ENCODE data around the gene ADAMTS2.
"Not testable (repeated sequence)": the region's sequence is repeated elsewhere in the genome, so short reads cannot be mapped to it uniquely, and the experiment has no call there.

The ADAMTS2 gene

GRCh38 chr5:179325296-179326031 is 19.8 kb downstream of the ADAMTS2 start:
- DNase-seq (ENCODE audit: low spot score), result no peak

DNA sequence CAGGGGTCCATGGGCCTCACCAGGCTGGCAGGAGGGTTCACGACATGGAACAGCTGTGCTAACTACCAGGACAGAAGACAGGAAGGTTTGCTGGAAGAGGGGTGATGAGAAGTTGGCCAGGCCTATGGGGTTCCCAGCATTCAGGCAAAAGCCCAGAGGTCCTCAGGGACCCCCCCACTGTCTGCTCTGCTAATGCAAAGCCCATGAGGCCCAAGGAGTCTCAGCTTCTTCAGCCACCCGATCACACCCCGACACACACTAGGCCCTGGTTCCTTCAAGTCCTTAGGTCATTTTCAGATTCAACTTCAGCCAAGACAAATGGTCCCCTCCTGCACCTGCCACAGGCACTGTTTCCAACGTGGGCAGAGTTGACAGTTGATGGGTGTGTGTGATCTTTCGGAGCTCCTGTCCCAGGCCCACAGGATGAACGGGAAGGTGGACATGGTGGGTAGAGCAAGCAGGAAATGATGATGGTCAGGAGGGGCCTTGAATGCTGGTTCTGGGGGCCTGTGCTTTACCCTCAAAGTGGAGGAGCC is 20.4 kb downstream of the ADAMTS2 start:
- DNase-seq (ENCODE audit: low spot score), result no peak

- DNase-seq (ENCODE audit: low spot score), result not testable (repeated sequence)
Measured at GRCh38 chr5:179324316-179324715, 20.9 kb downstream of the ADAMTS2 start.

DNA sequence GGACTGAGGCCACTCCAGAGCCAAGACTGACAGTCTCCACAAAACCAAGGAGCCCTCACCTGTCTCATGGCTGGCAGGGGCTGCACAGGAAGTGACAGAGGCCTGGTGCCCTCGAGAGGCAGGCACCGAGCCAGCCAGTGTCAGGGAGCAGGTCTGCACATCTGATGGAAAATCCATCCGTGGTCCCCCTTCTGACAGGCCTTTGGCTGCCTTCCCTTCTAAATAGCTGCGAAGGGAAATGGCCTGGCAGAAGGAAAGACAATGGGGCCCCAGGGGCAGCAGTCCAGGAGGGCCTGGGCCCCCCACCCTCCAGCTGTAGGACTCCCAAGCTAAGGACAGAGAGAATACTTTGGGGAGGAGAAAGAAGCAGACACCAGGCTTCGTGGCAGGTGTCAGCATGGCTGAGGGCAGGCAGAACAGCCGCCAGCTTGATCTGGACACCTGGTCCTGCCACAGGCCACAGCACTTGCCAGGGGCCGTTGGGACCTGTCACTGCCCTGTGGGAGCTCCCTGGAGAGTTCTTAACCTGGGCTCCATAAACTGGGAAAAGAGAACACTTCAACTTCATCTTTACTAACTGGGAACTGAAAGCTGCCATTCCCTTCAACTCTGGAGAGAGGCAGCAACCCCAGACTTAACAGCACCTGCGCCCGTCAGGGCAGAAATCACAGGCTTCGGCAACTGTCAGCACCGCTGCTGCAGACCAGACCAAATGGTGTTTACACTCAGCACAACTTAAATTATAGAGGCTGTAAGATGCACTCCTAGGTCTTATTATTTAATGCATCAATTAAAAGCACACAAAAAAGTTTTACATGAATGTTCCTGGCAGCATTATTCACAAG is 22.0 kb downstream of the ADAMTS2 start:
- DNase-seq (ENCODE audit: low spot score), result no peak

DNA sequence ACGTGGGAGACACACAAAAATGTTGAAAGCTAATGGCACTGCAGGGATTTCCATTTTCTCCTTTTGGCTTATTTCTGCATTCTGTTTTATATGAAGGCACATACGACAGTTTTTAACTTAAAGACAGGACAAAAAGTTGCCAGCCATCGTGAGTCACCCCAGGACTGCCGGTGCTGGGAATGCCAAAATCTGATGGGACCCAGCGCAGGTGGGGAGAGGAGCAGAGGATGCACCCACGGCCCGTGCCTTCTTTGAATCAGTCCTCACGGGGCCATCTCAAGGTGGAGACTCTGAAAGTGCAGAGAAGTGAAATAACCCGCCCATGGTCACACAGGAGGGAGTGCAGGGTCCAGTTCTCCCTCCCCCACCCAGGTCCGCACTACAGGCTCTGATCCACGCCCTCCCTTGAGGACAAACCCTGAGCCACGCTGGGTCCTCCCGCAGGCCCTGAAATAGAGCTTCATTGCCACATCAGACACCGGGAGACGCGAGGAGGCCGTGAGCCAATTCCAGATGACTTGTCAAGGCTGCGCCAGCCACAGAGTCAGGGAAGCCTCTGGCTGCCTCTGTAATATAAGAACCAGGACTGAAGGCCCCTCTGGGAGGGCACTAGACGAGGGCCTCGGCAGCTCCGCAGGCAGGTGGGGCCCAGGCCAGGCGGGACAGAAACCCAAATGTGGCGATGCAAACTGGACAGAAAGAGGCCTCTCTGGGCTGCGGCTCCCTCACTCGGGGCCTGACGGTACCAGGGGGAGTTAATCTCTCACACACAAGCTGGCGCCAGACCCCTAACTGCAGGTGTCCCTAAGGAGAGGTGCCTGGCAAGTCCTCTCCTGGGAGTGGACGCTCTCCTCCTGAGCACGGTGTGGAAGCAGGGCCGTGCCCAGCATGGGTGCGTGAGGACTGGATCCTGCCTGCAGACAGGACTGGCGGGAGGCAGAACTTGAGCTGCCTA is 22.9 kb downstream of the ADAMTS2 start:
- no peak for DNase-seq (ENCODE audit: low spot score)

DNA sequence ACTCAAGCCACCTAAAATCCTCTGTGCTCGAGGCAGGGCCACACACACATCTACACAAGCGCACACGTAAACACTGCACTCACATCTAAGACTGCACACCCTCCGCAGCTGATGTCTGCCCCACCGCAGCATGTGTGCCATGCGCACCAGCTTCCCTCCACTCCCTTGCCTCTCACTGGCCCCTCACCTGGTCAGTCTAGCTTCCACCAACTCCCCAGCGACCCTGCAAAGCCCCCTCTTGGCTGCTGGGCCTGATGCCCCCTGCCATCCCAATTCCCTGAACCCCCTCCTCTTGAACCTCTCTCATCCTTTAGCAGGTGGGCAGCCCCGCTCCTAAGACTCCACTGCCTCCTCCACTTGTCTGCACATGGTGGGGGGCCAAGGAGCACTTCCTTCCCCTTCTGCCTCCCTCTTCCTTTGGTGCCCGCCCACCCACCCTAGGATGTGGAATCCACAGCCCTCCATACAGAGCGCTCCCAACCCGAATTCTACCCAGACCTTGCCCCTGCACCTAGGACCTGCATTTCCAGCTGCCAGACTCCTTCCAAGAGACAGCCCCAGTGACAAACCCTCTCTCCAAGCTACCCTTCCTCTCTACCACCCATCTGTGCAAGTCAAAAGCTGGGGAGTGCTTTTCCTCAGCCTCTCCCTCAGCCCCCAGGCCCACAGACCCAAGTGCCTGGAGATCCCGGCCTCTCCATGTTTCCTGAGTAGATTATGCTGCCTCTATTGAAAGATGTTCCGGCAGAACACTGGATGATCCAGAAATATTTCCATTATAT is 23.9 kb downstream of the ADAMTS2 start:
- no peak for DNase-seq (ENCODE audit: low spot score)

DNA sequence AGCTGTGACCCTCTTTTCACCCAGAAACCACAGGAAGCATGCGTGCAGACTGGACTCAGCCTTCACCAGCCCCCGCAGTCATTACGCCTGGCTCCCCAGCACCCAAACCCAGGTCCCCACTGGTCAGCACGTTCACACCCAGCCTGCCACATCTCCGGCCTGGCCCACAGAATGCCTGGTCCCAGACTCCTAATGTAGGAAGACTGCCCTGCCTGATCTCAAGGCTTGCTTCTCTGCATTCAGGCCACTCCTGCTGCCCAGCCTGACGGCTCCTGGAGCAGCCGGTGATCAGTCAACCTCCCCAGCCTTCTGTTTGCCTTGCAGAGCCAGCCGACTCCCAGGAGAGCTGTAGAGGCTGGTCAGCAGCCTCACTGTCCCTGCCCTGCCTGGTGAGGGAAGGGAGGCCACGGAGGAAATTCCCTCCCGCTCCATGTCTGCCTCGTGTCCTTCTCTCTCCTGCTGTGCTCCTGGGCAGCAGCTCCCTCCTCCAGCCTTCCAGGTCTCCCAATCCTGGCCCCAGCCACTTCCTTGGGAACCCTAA is 25.4 kb downstream of the ADAMTS2 start:
- DNase-seq (ENCODE audit: low spot score), result no peak

DNA sequence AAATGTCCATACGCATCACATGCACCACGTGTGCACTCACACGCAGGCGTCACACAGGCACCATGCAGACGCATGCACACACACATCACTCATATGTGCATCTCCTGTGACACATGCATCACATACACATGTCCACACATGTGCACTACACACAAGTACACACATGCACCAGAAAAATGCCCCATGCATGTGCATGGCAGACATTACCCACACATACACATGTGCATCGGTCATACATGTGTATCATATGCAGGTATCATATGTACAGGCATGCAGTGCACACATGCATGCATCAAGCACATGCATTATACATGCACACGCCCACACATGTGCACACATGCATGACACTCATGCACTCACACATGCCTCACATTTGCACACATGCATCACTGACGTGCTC is 26.1 kb downstream of the ADAMTS2 start:
- no peak for DNase-seq (ENCODE audit: low spot score)

DNA sequence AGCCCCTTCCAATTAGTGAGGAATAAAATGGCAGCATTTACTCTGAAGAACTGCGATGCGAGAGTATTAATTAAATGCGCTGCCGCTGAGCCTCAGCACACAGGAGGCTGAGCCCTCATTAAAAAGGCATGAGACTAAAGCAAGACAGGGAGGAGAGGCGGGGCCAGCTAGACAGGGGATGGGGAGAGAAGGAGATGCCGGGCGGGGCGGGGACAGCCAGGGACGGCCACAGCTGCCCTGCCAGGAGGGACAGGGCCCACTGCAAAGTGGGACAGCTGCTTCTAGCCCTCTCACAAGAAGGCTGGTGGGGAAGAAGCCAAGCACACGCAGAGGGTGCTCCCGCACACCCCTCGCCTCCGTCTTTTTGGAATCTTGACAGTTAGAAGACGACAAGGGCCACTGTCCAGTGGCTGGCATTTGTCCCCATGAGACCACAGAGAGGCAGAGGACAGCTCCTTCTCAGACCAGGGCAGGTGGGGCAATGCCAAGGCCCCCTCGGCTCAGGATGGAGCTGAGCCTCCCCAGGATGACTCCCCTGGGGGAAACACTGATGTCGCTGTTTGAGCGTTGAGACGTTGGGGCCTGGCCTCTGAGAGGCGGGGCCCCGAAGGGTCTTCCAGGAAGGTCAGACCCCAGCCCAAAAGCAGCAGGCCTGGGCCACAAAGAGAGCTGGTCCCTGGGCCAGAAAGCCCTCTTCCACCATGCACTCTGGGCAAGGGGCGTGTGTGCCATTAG is 26.9 kb downstream of the ADAMTS2 start:
- DNase-seq (ENCODE audit: low spot score), result no peak

DNA sequence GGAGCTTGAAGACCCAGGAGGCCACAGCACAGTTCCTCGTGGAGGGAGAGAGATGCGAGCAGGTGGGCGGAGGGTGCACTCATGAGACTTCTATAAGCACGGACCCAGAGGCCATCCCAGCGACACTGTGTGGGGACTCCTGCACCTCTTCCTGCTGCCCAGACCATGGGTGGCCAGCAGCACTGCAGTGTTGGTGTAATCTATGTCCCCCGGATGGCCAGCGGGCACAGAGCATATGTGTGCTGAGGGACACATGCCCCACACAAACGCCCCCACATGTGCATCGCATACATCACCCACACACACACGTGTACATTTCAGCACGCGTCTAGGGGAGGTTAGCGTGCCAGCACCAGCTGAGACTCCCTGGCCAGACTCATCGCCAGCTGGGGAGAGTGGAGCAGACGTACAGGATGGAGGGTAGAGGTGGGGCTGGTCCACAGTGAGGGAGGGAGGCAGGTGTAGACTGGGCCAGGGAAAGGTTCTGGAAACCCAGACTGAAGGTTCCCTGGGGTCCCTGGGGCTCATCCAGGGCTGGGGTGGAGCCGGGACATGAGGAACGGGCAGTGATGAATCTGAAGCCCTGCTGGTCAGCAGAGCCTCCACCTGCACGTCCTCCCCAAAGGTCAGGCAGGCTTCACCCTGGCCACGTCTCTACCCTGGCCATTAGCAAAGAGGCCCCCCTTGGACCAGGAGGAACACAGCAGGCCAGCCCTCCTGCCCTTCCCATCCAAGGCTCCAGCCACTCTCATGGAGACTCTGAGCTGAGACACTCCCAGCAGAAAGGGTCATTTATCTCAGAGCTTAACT is 27.6 kb downstream of the ADAMTS2 start:
- no peak for DNase-seq (ENCODE audit: low spot score)

GRCh38 chr5:179316982-179317381 is 28.3 kb downstream of the ADAMTS2 start:
- DNase-seq (ENCODE audit: low spot score), result no peak

GRCh38 chr5:179316111-179316551 is 29.1 kb downstream of the ADAMTS2 start:
- no peak for DNase-seq (ENCODE audit: low spot score)

DNA sequence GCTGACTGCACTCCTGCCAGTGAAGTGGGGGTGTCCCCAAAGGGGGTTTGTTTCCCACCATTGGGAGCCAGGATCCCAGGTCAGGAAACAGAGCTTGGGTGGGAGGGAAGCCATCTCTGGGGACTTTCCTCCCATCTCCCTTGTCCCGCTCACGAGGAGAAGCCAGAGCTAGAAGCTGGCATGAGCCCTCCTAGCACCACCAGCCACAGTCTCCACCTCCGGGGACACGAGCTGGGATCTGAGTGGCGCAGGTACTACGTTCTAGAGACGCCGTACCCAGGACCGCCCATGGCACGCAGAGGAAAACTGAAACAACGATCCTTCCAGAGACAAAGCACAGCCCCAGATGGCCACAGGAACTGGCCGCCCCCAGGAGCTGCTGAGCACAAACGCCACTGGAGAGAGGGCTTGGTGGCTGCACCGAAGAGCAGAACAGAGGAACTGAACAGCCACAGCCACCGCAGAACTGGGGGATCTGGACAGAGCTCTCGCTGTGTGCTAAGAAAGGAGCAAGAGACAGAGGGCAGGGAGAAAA is 29.8 kb downstream of the ADAMTS2 start:
- DNase-seq (ENCODE audit: low spot score), result no peak

DNA sequence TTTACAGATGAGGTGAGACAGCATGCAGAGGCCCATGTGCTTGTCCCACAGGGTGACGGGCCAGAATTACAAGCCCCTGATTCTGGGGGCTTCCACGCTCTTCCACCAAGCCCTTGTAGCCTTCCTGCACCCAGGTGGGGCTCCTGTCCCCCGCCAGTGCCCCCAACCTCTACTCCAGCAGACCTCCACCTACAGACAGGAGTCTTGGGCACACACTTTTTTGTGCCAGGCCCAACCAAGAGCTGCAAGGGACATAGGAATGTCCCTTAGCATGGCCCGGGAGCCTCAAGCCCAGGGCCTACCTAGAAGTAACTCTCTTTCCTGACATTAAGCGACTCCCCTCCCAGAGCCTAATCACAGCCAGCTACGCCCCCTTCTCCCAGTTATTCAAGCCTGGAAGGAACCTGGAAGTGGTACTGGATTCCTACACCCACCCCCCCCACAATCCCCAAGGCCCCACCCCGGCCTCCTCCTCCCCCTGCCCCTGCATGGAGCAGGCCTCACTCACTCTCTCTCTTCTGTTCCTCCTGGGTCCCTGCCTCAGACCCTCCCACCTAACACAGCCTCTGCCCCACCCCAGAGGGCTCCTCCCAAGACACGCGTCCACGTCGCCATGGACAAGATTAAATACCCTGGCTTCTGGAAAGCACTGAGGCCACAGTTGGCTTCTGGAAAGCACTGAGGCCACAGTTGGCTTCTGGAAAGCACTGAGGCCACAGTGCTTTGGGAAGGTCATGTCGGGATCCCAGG is 30.5 kb downstream of the ADAMTS2 start:
- no peak for DNase-seq (ENCODE audit: low spot score)

DNA sequence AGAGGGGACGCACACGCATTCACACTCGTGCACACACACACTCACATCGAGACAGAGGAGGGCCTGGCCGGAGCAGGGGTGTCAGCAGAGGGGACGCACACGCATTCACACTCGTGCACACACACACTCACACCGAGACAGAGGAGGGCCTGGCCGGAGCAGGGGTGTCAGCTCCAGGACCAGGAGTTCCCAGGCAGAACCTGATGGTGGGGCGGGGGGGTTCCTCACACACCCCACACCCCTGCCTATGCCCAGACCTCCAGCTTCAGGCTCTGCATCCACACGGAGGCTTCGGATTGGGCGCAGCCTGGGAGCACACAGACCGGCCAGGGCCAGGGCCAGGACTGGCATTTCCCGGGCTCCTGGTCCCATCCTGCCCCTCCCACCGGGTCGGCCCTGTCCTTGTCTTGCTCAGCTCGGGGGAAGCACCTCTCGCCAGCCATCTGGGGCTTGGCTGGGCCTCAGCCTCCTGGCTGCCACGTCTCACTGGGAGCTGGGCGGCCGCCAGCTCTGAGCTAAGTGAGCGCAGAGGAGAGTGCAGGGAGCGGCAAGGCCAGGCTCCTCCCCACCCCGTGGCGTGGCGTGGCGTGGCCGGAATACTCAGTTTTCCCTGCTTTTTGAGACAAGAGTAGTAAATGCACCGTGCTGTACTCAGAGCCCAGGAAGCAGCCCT is 31.3 kb downstream of the ADAMTS2 start:
- no peak for DNase-seq (ENCODE audit: low spot score)

DNA sequence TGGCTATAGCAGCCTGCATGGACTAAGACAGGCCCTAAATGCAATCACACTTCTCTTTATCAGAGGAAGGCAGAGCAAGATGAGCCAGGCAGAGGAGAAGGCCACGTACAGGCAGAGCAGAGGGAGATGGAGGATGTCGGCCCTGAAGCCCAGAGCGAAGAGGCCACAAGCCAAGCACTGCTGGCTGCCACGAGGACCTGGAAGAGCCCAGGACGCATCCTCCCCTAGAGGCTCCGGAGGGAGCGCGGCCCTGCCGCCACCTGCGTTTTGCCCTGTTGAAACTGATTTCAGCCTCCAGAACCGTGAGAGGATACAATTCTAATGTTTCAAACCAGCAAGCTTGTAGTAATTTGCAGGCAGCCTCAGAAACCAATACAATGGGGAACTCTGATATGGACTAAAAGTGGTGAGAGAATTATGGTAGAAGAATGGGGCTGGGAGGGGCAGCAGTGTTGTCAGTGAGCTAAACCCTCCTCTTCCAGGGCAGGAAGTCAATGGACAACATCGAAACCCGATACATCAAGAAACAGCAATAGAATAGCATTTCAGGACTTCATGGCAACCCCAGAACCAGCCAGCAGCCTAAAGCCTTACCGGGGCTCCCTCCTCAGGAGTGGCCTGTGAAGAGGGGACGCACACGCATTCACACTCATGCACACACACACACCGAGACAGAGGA is 32.6 kb downstream of the ADAMTS2 start:
- DNase-seq (ENCODE audit: low spot score), result no peak

DNA sequence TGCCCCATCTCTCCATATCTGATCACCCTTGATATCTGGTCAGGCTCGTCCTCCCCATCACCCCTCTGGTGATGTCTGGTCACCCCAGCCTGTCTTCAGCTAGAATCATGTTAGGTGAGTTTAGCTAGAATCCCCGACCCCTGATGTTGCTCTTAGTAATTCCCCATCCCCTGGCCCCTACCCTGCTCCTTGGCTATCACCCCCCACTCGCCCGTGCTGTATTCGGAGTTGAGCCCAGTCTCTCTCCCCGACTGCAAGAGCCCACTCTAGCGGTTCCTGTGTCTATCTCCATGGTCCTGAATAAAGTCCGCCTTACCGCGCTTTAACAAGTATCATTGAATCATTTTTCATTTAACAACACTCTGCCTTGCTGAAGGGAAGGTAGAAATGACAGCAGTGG is 33.7 kb downstream of the ADAMTS2 start:
- DNase-seq (ENCODE audit: low spot score), result no peak
